ENCODE data around the gene GRK5.

- TF ChIP-seq, protein P1, sequence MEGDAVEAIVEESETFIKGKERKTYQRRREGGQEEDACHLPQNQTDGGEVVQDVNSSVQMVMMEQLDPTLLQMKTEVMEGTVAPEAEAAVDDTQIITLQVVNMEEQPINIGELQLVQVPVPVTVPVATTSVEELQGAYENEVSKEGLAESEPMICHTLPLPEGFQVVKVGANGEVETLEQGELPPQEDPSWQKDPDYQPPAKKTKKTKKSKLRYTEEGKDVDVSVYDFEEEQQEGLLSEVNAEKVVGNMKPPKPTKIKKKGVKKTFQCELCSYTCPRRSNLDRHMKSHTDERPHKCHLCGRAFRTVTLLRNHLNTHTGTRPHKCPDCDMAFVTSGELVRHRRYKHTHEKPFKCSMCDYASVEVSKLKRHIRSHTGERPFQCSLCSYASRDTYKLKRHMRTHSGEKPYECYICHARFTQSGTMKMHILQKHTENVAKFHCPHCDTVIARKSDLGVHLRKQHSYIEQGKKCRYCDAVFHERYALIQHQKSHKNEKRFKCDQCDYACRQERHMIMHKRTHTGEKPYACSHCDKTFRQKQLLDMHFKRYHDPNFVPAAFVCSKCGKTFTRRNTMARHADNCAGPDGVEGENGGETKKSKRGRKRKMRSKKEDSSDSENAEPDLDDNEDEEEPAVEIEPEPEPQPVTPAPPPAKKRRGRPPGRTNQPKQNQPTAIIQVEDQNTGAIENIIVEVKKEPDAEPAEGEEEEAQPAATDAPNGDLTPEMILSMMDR (IDR thresholded peaks at IDR 0.05; ENCODE audit: borderline replicate concordance, extremely low read depth, low read length, poor library complexity, severe bottlenecking), result no peak
- TF ChIP-seq EZH2 (IDR thresholded peaks at IDR 0.05; ENCODE audit: borderline replicate concordance, low read depth, low read length, severe bottlenecking), result no peak
These were observed 161.9 kb downstream of the GRK5 start for GRCh38 chr10:119368991-119369869.
